Tibial artery (tissue), 4 donors: Measurements from ENCODE around the gene ALOX5.
"Not testable (repeated sequence)": the region's sequence is repeated elsewhere in the genome, so short reads cannot be mapped to it uniquely, and the experiment has no call there.

Experiments used
- DNase-seq, 2 donors: peaks; one replicate each; pipeline ENCODE4 v3.0.0-alpha.2; 2019
- H3K27ac ChIP-seq, 2 donors: fragments of 200-600 bp; sonication (generic) in 1 of 2; 1 replicate in 1 of 2; 2 replicates in 1 of 2; pipeline ENCODE4 v1.5.1; 2018 to 2019; ENCODE audit warnings: mild to moderate bottlenecking in 1 of 2
- H3K27me3 ChIP-seq, 2 donors: fragments of 200-600 bp; sonication (generic) in 1 of 2; one replicate each; pipeline versions ENCODE4 v1.5.1 to v1.6.0; 2016 to 2019
- H3K36me3 ChIP-seq, 3 donors: fragments of 200-600 bp; sonication (generic) in 2 of 3; one replicate each; pipeline ENCODE4 v1.5.1; 2016 to 2019; ENCODE audit warnings: mild to moderate bottlenecking in 2 of 3
- H3K4me1 ChIP-seq, 4 donors: fragments of 200-600 bp; sonication (generic) in 2 of 4; 1 replicate in 3 of 4; 2 replicates in 1 of 4; pipeline ENCODE4 v1.5.1; 2016 to 2019
- H3K4me3 ChIP-seq, 2 donors: fragments of 200-600 bp; sonication (generic) in 1 of 2; 1 replicate in 1 of 2; 2 replicates in 1 of 2; pipeline ENCODE4 v1.5.1; 2018 to 2019; ENCODE audit warnings: mild to moderate bottlenecking in 2 of 2
- H3K9me3 ChIP-seq, 3 donors: fragments of 200-600 bp; sonication (generic) in 1 of 3; one replicate each; pipeline ENCODE4 v1.5.1; 2016 to 2019
- intact Hi-C: fragments of 100-400 bp; cut with DNase I; formaldehyde crosslinking; loops from one replicate; pipeline ENCODE4 v1.15.0; 2023; ENCODE audit warnings: low total_unique reads
- TF ChIP-seq, protein P1 (sequence below), 2 experiments: fragments of 200-600 bp in 1 of 2; fragments of 450-650 bp in 1 of 2; IDR thresholded peaks; one replicate each; pipeline ENCODE4 v1.5.1; 2017 to 2019; ENCODE audit warnings: antibody characterized with exemption in 2 of 2, mild to moderate bottlenecking in 1 of 2, moderate library complexity in 1 of 2

Gene ALOX5

DNA sequence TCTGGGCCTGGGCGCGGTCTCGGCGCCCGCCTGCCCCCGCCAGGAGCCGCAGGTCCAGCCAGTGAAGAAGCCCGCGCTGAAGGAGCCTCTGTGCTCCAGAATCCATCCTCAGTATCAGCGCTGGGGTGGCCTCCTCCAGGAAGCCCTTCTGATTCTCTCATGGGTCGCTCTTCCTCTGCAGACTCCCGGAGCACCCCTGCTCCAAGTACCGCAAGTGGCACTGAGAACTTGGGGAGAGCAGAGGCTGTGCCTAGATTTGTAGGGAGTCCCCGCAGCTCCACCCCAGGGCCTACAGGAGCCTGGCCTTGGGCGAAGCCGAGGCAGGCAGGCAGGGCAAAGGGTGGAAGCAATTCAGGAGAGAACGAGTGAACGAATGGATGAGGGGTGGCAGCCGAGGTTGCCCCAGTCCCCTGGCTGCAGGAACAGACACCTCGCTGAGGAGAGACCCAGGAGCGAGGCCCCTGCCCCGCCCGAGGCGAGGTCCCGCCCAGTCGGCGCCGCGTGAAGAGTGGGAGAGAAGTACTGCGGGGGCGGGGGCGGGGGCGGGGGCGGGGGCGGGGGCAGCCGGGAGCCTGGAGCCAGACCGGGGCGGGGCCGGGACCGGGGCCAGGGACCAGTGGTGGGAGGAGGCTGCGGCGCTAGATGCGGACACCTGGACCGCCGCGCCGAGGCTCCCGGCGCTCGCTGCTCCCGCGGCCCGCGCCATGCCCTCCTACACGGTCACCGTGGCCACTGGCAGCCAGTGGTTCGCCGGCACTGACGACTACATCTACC lies at the start of gene ALOX5:
Gene ALOX5 (plus strand): TSS at position 641 of the 774 bp plus-strand sequence. CDS start 64 bp downstream, at position 705.
- intact Hi-C loops: no loop called here
- Histone ChIP-seq H3K9me3 (no peaks in the 10 kb centered on the region), H3K27ac (no peak within 1 kb of the TSS), H3K4me3 (peak within 1 kb of the TSS; percentile 43 to 58), H3K27me3 (peaks cover 0 to 49% of the 10 kb centered on the region in 2 donors), H3K36me3 (no peaks in the 10 kb centered on the region), H3K4me1 (peaks cover 0 to 21% (median 18%) of the 10 kb centered on the region in 4 donors)
- TF ChIP-seq, protein P1, sequence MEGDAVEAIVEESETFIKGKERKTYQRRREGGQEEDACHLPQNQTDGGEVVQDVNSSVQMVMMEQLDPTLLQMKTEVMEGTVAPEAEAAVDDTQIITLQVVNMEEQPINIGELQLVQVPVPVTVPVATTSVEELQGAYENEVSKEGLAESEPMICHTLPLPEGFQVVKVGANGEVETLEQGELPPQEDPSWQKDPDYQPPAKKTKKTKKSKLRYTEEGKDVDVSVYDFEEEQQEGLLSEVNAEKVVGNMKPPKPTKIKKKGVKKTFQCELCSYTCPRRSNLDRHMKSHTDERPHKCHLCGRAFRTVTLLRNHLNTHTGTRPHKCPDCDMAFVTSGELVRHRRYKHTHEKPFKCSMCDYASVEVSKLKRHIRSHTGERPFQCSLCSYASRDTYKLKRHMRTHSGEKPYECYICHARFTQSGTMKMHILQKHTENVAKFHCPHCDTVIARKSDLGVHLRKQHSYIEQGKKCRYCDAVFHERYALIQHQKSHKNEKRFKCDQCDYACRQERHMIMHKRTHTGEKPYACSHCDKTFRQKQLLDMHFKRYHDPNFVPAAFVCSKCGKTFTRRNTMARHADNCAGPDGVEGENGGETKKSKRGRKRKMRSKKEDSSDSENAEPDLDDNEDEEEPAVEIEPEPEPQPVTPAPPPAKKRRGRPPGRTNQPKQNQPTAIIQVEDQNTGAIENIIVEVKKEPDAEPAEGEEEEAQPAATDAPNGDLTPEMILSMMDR (IDR thresholded peaks at IDR 0.05): no peak
- DNase-seq: peak; percentile 51 to 77

DNA sequence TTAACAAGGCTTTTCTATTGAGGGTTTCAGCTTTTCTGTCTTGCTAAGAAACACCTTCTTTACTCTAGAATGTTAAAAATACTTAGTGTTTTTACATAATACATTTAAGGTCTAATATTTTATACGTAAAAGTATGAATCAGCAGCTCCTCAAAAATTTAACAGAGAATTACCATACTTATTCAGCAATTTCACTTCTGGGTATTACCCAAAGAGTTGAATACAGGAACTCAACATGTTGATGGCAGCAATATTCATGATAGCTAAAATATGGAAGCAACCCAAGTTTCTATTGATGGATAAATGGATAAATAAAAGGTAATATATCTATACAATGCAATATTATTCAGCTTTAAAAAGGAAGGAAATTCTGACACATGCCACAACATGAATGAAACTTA lies 48.9 kb upstream of the ALOX5 start:
- TF ChIP-seq, protein P1 (IDR thresholded peaks at IDR 0.05): no peak
- Histone ChIP-seq H3K27ac (no peak overlapping the region), H3K4me1 (no peaks in the 10 kb centered on the region), H3K9me3 (no peaks in the 10 kb centered on the region), H3K4me3 (no peak overlapping the region), H3K36me3 (no peaks in the 10 kb centered on the region), H3K27me3 (no peaks in the 10 kb centered on the region)
- intact Hi-C loops: no loop called here
- DNase-seq: no peak

DNA sequence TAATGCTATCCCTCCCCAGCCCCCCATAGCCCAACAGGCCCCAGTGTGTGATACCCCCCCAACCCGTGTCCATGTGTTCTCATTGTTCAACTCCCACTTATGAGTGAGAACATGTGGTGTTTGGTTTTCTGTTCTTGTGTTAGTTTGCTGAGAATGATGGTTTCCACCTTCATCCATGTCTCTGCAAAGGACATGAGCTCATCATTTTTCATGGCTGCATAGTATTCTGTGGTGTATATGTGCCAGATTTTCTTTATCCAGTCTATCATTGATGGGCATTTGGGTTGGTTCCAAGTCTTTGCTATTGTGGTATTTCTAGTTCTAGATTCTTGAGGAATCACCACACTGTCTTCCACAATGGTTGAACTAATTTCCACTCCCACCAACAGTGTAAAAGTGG lies 47.2 kb upstream of the ALOX5 start:
- H3K27ac ChIP-seq, DNase-seq, H3K9me3 ChIP-seq, H3K4me1 ChIP-seq, intact Hi-C loops, H3K36me3 ChIP-seq, H3K27me3 ChIP-seq, H3K4me3 ChIP-seq: not testable (repeated sequence)

DNA sequence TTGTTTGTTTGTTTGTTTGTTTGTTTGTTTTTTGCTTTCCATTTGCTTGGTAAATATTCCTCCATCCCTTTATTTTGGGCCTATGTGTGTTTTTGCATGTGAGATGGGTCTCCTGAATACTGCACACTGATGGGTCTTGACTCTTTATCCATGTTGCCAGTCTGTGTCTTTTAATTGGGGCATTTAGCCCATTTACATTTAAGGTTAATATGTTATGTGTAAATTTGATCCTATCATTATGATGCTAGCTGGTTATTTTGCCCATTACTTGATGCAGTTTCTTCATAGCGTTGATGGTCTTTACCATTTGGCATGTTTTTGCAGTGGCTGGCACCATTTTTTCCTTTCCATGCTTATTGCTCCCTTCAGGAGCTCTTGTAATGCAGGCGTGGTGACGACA lies 42.2 kb upstream of the ALOX5 start:
- DNase-seq, H3K36me3 ChIP-seq, intact Hi-C loops, H3K27ac ChIP-seq, H3K9me3 ChIP-seq, H3K4me3 ChIP-seq, H3K4me1 ChIP-seq, H3K27me3 ChIP-seq: not testable (repeated sequence)

DNA sequence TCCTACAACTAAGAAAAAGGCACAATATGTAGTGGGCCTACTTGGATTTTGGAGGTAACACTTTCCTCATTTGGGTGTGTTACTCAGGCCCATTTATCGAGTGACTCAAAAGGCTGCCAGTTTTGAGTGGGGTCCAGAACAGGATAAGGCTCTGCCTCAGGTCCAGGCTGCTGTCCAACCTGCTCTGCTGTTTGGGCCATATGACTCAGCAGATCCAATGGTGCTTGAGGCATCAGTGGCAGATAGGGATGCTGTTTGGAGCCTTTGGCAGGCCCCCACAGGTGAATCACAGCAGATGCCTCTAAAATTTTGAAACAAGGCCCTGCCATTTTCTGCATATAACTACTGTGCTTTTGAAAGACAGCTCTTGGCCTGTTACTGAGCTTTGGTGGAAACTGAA lies 34.1 kb upstream of the ALOX5 start:
- H3K27me3 ChIP-seq: no peaks in the 10 kb centered on the region
- H3K9me3 ChIP-seq: peaks cover 0 to 9% (median 0%) of the 10 kb centered on the region in 3 donors
- no peak overlapping the region for H3K27ac ChIP-seq
- H3K36me3 ChIP-seq: no peaks in the 10 kb centered on the region
- no peak for DNase-seq
- TF ChIP-seq, protein P1 (IDR thresholded peaks at IDR 0.05): no peak
- intact Hi-C loops: no loop called here
- H3K4me3 ChIP-seq: no peak overlapping the region
- H3K4me1 ChIP-seq: no peaks in the 10 kb centered on the region

DNA sequence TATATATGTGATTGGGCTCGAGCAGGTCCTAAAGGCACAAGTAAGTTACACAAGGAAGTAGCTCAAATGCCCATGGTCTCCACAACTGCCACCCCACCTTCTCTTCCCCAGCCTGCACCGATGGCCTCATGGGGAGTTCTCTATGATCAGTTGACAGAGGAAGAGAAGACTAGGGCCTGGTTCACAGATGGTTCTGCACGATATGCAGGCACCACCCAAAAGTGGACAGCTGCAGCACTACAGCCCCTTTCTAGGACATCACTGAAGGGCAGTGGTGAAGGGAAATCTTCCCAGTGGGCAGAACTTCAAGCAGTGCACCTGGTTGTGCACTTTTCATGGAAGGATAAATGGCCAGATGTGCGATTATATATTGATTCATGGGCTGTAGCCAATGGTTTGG lies 33.6 kb upstream of the ALOX5 start:
- intact Hi-C loops, H3K27me3 ChIP-seq, H3K27ac ChIP-seq, H3K4me1 ChIP-seq, H3K4me3 ChIP-seq, H3K36me3 ChIP-seq, H3K9me3 ChIP-seq, DNase-seq: not testable (repeated sequence)

DNA sequence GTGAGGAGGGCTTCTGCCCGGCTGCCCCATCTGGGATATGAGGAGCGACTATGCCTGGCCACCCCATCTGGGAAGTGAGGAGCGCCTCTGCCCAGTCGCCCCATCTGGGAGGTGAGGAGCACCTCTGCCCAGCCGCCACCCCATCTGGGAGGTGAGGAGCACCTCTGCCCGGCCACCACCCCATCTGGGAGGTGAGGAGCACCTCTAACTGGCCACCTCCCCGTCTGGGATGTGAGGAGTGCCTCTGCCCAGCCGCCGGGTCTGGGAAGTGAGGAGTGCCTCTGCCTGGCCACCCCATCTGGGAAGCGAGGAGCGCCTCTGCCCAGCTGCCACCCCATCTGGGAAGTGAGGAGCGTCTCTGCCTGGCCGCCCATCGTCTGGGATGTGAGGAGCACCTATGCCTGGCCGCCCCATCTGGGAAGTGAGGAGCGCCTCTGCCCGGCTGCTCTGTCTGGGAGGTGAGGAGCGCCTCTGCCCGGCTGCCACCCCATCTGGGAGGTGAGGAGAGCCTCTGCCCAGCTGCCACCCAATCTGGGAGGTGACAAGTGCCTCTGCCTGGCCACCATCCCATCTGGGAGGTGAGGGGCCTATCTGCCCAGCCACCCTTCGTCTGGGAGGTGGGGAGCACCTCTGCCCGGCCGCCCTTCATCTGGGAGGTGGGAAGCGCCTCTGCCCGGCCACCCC lies 27.2 kb upstream of the ALOX5 start:
- H3K9me3 ChIP-seq, DNase-seq, H3K27ac ChIP-seq, intact Hi-C loops, H3K27me3 ChIP-seq, H3K4me3 ChIP-seq, H3K4me1 ChIP-seq, H3K36me3 ChIP-seq: not testable (repeated sequence)

DNA sequence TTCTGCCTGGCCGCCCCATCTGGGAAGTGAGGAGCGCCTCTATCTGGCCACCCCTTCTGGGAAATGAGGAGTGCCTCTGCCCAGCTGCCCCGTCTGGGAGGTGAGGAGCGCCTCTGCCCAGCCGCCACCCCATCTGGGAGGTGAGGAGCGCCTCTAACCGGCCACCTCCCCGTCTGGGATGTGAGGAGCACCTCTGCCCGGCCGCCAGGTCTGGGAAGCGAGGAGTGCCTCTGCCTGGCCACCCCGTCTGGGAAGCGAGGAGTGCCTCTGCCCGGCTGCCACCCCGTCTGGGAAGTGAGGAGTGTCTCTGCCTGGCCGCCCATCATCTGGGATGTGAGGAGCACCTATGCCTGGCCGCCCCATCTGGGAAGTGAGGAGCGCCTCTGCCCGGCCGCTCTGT lies 26.6 kb upstream of the ALOX5 start:
- H3K4me3 ChIP-seq, H3K36me3 ChIP-seq, H3K27ac ChIP-seq, H3K27me3 ChIP-seq, intact Hi-C loops, H3K9me3 ChIP-seq, DNase-seq, H3K4me1 ChIP-seq: not testable (repeated sequence)

DNA sequence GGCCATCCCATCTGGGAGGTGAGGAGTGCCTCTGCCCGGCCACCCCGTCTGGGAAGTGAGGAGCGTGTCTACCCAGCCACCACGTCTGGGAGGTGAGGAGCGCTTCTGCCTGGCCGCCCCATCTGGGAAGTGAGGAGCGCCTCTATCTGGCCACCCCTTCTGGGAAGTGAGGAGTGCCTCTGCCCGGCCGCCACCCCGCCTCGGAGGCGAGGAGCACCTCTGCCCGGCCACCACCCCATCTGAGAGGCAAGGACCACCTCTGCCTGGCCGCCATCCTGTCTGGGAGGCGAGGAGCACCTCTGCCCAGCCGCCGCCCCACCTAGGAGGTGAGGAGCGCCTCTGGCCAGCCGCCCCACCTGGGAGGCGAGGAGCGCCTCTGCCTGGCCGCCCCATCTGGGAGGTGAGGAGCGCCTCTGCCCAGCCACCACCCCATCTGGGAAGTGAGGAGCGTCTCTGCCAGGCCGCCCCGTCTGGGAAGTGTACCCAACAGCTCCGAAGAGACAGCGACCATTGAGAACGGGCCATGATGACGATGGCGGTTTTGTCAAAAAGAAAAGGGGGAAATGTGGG lies 25.7 kb upstream of the ALOX5 start:
- H3K36me3 ChIP-seq, DNase-seq, H3K4me3 ChIP-seq, H3K4me1 ChIP-seq, H3K27ac ChIP-seq, H3K27me3 ChIP-seq, intact Hi-C loops, H3K9me3 ChIP-seq: not testable (repeated sequence)
